Activated CD8-positive, alpha-beta memory T cell treated with anti-CD3 and anti-CD28 coated beads, Interleukin-2, amount 50 U/mL, for 24 hours (primary cell): ENCODE data around the gene H2BK1.

Experiments
- DNase-seq: peaks from one replicate; pipeline ENCODE4 v3.0.0-alpha.2; 2020; ENCODE audit errors: extremely low read depth

H2BK1 gene

DNA sequence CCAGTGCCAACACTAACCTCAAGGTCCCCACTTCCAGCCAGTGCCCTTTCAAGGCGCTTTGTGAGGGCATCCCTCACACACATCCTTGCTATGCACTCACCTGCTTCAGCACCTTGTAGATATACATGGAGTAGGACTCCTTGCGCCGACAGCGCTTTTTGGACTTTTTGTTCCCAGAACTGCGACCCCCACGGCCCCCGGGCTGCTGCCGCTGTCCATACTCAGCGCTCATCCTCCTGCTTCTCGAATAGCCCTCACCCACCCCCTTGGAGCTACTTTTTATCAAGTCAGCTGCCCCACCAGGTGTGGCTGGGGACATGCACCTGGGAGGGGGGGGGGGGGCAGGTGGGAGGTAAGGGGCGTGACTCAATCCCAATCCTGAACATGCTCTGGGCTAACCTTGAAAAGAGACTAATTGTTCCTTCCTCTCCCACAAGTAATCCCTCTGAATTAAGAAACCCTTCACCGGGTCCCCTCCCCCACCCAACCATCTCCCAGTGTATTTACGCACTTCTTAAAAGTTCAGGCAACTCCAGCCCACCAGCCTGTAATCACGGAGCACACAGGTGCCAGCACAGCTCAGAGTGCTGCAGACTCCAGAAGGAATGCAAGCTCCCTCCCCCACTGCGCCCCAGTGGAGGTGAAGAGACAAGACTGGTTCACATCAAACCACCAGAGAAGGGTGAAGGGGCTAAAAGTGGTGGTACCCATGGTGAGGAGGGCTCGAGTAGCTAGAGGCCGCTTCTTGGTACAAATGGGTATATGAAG, at the start of gene H2BK1:
Gene H2BK1 (minus strand): TSS at position 402 of the 768 bp plus-strand sequence. CDS start 170 bp downstream, at position 232.
- DNase-seq = no peak

DNA sequence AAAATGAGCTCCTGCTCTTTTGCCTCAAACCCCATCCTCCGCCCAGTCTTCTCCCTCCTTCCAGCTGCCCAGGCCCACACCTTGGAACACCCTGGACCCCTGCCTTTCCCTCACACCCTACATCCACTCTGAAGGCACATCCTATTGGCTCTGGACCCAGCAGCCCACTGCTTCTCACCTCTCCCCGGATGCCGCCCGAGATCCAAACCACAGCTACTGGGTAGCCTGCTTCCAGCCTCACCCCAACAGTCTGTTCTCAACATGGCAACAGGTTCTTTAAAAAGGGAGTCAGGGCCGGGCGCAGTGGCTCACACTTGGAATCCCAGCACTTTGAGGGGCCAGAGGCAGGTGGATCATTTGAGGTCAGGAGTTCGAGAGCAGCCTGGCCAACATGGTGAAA, 47.7 kb upstream of the H2BK1 start:
- no peak for DNase-seq

DNA sequence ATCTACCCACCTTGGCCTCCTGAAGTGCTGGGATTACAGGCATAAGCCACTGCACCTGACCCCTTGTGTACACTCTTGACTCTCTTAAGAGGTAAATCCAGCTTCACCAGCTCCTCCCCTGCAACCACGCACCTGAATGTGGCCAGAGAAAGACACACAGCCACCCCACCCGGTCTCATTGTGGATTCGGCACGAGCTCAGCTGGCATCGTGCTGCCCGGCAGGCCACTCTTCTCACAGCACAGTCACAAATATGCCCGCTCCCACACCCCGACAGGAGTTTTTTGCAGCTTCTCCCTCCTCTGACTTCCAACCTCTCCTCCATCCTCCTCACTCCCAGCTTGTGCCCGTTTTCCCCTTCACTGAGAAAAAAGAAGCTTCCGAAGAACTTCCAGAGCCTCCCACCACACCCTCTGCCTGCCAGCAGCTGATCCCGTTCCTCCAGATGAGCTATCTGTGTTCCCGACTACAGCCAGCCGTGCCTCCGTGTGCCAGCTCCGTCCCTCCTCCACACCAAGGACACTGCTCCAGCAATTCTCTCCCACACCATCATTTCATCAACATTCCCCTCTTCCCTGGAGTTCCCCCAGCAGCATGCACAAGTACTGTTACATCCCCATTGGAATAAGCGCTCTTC, 46.2 kb upstream of the H2BK1 start:
- no peak for DNase-seq

DNA sequence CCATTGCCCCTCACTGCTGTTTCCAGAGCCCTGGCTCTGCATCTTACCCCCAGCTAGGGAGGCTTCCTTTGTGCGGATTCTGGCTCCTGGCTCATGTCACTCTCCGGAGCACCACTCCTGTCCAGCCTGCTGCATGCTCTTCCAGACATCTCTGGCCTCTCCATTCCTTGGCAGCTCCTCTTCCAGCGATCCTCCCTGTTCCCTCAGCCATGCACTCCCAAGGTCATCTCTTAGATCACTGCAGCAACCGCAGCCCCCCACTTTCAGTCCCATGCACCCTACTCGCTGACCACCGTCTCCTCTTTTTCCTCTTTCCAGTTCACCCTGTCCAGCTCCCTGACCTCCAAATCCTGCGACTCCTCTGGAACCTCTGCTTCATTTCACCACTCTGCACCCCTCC, 45.1 kb upstream of the H2BK1 start:
- no peak for DNase-seq

DNA sequence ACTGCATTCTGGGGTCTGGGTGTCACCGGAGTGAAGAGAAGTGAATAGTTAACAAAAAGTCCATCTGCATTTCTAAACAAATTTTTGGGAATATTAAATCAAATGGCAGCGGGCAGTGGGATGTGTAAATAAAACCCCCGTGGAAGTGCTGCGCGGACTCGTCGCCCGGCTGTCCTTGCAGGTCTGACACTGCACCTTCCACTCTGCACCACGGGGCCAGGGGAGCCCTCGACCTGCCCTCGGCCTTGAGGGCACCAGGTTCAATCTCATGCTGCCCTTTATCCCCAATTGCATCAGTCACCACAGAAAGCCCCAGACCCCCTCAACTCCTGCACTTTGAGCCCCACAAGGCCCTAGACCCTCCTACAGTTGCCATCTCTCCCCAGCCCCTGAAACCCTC, 44.6 kb upstream of the H2BK1 start:
- DNase-seq = no peak

DNA sequence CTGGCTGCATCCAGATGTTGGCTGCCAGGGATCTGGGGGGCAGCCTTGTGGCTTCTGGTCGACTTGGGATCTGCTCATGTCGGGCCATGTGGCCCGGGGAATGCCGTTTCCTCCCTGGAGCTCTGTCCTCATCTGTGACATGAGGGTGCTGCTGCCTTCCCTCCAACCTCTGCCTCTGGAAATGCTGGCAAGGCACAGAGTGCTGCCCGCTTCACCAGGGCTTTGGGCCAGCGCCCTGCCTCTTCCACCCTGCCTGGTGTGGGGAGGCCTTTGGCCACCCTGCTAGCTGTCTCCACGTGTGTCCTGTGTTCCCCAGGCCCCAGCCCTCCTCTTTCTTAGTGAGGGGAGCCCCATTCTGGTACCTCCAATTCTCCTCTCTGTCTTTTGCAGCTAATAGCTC, 44.0 kb upstream of the H2BK1 start:
- DNase-seq = no peak

DNA sequence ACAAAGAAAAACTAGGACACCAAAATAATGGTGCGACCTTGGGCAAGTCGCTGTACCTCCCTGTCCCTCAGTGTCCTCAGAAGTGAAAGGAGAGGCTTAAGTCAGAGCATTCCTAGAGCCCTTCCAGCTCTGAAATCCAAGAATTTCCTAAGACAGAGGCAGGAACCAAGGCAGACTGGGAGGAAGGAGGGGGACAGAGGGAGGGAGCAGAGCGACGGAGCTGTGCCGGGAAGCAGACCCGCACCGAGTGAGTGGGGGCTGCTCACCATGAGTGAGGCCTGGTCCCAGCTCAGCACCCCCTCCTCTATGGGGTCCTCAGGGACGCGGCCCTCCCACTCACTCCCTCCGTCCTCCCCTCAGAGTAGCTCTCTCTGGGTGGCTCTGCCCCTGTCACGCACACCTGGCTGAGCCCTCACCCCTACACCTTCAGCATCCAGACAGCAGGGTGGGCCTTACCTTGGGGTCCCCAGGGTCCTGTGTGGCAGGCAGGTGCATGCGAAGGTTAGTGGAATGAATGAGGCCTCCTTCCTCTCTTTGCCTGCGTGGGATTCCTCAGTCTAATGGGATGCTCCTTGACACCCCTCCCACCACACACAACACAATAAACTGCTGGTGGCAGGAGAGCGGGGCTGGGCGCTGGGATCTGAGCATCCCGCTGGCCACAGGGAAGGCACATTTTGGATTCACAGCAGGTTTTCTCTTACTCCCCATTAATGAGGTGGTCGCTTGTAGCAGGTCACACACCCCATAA, 42.8 kb upstream of the H2BK1 start:
- DNase-seq = no peak

DNA sequence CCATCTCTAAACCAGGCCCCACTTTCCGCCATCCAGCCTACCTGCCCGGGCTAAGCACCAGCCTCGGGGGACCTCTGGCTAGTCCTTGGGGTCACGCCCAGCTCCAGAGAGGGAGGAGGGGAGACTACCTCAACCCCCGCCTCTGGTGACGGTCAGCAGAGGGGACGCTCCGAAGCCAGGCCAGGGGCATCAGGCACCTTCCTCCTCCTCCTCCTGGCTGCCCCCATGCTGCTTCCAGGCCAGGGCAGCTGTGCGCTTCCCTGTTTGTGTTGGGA, 42.2 kb upstream of the H2BK1 start:
- no peak for DNase-seq

DNA sequence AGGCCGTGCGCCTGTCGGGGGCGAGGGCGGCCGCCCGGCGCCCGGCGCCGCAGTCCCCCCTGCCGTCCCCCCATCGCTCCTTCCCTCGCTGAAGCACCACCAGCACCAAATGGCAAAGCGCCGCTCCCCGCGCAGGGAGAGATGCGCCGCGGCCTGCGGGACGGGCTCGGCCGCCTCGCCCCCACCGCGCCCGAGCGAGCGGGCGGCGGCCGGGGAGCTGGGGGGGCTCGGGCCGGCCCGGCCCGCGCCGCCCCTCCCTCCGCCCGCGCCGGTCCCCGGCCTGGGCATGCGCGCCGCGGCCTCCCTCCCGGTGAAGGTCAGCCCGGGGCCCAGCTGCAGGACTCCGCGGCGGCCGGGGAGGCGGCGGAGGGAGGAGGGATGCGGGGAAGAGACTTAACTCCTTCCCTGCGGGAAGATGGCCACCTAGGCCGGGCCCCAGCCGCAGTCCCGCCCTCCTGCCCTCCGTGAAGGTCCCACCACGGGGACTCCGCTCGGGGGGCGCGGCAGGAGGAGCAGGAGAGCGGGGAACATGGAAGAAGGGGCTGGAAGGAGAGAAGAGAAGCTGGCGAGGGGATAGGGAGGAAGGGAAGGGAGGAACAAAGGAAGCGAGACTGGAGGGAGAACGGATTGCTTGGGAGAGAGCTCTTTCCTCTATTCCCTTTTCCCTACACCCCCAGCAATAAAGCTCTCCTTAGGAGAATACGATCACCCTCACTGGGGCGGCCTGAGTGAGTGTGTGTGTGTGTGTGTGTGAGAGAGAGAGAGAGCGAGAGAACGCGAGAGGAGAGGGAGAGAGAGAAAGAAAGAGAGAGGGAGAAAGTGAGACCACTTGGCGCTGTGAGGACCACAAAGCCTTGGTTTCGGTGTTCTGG, 41.6 kb upstream of the H2BK1 start:
- no peak for DNase-seq

DNA sequence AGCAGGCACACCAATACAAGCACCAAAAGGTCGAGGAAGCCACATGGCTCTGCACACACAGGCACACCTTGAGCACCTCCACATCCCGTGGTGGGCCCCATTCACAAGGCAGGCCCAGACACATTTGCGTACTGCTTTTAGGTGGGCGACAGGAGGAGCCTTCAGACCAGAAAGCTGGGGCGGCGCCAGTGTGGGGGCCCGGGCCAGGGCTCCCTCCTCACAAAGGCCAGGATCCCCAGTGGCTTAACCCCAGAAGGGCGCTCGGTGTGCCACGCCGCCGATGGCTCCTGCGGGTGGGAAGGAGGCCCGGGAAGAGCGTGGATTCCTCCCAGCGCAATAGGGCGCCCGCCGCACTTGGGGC, 41.0 kb upstream of the H2BK1 start:
- DNase-seq = no peak

DNA sequence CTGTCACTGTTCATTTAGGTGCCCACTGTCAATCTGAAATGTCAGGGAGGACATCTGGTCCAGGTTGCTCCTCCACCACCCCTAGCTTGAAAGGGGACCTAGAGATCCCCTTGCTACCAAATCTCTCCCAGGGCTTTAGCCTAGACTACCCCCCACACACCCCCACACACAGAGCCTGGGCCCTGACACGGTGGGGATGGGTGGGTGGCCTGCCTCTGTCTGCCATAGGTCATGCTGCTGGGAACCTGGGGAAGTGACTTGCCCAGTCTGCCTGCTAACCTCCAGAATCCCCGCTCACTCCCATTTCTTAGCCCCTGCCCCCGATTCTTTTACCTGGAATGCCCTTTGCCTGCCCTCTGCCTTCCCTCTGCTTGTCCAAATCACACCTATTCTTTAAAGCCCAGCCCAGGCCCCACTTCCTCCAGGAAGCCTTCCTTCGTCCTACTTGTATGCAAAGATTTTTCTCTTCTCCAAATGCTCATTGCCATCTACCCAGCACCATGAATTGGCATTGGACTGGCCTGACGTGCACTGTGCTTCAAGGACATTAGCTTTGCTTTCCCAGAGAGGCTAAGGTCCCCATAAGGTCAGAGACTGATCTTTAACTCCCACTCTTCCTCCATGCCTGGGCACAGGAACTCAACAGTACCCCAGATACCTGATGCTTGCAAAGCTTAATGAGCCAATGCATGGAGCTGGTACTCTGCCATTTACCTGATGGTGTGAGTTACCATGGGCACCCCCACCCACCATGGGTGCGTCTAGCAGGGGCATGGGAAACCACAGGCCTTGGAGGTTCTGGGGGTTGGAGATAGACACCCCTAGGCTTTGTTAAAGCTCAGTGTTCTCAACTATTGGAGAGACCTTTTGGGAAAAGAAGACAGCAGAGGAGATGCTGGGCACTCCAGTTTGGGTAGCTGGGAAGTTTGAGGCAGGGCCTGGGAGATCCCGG, 40.2 kb upstream of the H2BK1 start:
- no peak for DNase-seq

DNA sequence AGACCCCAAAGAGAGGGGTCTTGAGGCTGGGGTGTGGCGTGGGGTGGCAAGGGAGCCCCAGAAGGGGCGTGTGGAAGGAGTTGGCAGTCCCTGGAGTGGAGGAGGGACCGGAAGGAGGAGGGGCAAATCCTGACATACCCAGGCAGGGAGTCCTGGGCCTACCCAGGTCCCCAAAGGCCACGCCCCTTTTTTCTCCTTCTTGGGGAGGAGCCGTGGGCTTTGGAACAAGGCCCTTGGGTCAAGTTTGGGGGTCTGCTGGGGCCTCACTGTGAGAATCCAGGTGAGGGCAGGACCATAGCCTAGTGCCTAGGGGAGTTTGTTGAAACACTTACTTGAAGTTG, 39.4 kb upstream of the H2BK1 start:
- DNase-seq = no peak

DNA sequence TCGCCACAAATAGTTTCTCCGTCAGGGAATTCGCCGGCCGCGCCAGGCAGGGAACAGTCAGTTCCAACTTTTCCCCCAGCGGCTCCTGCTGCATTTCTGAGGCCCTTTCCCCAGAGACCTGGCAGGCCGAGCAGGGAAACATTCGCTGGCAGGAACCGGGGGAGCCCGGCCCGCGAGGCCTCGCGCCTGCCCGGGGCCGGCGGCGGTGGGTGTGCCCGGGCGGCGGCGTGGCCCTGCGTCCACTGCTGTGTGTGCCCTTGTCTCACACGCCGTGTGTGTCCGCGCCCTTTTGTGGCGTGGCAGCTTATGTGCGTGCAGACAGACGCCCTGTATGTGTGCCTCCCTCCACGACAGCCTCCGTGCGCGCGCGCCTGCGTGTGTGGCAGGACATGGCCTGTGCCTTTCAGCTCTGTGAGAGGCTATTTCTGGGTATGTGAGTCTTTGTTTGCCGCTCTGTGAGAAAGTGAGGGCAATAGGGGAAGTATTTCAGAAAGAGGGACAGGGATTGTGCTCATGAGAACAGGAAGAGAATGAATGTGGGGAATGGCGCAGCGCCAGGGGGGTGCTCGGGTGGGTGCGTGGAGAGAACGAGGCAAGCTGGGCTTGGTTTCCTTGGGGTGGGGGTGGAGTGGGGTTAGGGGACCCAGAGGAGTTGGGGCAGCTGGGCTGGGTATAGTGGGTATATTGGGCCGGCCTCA, 38.9 kb upstream of the H2BK1 start:
- no peak for DNase-seq

DNA sequence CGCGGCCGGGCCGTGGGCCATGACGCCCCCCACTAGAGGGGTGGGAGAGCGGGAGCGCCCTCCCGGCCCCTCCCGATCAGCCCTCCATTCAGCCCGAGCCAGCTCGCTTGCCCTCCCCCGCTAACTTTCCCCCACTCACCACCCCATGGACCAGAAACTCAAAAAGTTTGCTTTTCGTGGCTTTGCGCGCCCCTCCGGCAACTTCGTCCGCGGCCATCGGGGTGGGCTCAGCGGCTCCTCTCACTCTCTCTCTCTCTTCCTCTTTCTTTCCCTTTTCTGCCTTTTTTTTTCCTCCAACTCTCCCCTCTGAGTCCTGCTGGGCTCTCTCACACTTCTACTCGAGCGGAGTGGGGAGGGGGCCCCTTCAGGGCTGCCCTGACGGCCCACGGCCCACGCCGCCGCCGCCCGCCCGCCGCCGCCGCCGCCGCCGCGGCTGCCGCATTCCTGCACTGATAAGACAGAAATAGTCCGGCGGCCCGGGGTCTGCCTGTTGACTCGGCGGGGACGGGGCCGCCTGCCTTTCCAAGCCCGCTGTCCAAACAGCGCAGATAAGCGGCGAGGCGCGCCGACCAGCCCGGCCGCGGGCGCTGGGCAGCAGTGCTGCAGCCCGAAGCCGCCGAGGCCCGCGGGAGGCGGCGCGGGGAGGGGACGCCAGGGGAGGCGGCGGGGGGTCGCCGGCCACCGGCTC, 38.2 kb upstream of the H2BK1 start, which contains the start of gene SMARCD3:
Gene SMARCD3 (minus strand): TSS at position 349 of the 688 bp plus-strand sequence. CDS start 132 bp downstream, at position 217.
- no peak for DNase-seq

DNA sequence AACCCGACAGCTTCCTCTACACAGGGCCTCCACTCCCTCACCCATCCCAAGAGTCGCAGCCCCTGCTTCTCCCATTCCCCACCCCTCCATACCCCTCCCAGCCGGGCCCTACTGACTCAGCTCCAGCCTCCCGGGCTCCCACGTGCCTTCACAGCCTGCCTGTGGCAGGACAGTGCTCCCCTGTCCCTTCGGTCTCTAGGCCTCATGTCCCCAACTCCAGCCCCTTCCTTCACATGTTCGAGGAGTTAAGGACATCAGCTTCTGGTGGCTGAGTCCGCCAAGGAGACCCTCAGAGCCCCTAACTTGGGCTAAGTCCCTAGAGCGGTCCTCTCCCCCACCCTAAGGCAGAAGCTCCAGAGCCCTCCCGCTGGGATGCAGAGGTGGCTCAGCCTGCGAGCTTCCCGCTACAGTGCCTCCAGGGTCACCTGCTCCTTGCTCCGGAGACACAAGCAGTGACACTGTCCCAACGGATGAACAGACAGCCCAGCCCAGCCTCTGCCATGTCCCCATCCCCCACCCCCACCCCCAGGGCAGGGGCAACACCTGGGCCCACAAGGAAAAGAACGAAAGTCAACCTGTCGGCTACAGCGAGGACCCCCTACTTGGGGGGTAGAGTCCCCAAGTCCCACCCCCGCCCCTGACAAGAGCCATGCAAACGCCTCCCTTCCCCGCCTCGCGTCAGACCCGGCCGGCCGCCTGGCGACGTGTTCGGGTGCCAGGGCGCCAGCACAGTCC, 37.5 kb upstream of the H2BK1 start:
- no peak for DNase-seq

DNA sequence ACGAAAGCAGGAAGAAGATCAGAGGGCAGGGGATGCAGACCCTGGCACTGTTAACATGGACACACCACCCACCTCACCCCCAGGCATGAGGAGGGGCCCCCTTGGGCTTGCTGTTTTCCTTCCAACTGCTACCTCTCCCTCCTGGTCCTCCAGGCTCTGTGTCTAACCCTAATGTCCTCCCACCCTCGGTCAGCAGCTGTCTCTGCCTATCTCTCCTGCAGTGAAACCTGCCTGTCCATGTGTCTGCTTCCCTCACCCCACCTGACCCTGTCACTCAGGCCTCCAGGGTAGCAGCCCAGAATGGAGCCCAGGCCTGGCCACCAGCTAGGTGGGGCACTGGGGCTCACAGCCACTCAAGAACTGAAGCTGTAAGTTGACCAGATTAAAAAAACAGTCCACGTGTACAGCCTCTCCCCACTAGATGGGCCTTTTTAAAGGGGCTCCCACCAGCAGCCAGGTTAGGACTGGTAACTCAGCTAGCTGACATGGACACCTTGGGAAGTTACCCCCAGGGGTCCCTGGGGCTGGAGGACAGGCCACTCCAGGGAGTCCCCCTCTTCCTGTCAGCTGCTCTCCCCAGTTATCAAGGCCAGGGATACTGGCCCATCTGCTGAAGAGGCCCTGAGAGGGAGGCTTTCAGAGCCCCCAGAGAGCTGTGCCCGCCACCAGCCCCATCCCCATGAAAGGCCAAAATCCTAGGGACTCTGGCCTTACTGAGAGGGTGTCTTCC, 36.7 kb upstream of the H2BK1 start:
- no peak for DNase-seq

DNA sequence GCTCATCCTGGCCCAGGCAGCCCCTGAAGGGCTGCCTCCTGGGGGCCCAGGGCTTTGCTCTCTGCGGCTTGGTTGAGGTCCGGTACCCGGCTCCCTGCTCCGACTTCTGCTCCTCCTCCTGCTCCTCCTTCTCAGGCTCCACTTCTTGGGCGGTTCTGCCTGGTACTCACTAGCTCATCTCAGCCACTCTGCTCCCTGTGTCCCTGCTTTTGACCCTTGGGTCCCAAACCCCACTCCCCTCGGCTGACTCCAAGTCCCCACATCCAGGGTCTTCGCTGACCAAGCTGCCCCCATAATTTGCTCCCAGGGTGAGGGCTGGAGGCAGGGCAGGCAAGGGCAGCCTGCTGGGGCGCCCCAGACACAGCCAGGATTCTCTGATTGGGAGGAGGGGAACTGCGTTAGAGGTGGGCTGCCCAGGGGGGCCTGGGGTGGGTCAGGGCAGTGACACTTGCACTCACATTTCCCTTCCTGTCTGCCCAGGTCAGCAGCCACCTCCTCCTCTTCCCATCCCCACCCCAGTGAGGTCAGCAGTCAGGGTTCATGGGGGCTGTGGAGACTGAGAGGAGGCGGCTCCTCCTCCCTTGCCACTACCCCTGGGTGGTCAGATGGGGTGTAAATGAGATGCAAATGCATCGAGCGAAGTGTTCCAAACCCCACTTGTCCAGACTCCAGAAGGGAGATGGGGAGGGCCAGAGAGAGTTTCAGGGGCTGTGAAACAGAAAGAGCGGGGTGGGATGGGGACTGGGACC, 36.0 kb upstream of the H2BK1 start:
- no peak for DNase-seq
